HG03558 (cell line): Measurements from ENCODE around the gene PDZD2.
"Not testable (repeated sequence)": the region's sequence is repeated elsewhere in the genome, so short reads cannot be mapped to it uniquely, and the experiment has no call there.

Source experiments
- ATAC-seq: cut with Tn5 transposase; IDR thresholded peaks from one replicate; pipeline ENCODE4 v1.9.1; 2021; ENCODE audit warnings: moderate number of reproducible peaks; ENCODE audit not compliant: unreplicated experiment; ENCODE audit errors: extremely low read depth

Gene PDZD2

GRCh38 chr5:31682025-31682424, 43.1 kb downstream of the PDZD2 start:
- ATAC-seq = no peak

GRCh38 chr5:31682851-31683250, 43.9 kb downstream of the PDZD2 start:
- ATAC-seq = no peak

- ATAC-seq = no peak
Measured at GRCh38 chr5:31688515-31689092, 49.7 kb downstream of the PDZD2 start.

- not testable (repeated sequence) for ATAC-seq
Measured at GRCh38 chr5:31691408-31691807, 52.5 kb downstream of the PDZD2 start.

GRCh38 chr5:31692561-31693221, 53.8 kb downstream of the PDZD2 start:
- ATAC-seq = no peak

- ATAC-seq = no peak
Measured at GRCh38 chr5:31698673-31699072, 59.7 kb downstream of the PDZD2 start.

GRCh38 chr5:31701642-31702299, 62.8 kb downstream of the PDZD2 start:
- no peak for ATAC-seq

GRCh38 chr5:31702712-31703111, 63.8 kb downstream of the PDZD2 start:
- ATAC-seq = no peak

GRCh38 chr5:31703757-31704156, 64.8 kb downstream of the PDZD2 start:
- no peak for ATAC-seq

- no peak for ATAC-seq
Measured at GRCh38 chr5:31706186-31706585, 67.3 kb downstream of the PDZD2 start.

GRCh38 chr5:31707329-31707728, 68.4 kb downstream of the PDZD2 start:
- ATAC-seq = no peak

- ATAC-seq = no peak
Measured at GRCh38 chr5:31708089-31708488, 69.2 kb downstream of the PDZD2 start.

GRCh38 chr5:31711363-31711762, 72.4 kb downstream of the PDZD2 start:
- no peak for ATAC-seq

GRCh38 chr5:31711935-31712592, 73.1 kb downstream of the PDZD2 start:
- no peak for ATAC-seq

- ATAC-seq = no peak
Measured at GRCh38 chr5:31717561-31717960, 78.6 kb downstream of the PDZD2 start.

- no peak for ATAC-seq
Measured at GRCh38 chr5:31720004-31720403, 81.1 kb downstream of the PDZD2 start.

GRCh38 chr5:31720811-31721345, 81.9 kb downstream of the PDZD2 start:
- ATAC-seq = no peak

- no peak for ATAC-seq
Measured at GRCh38 chr5:31722111-31722510, 83.2 kb downstream of the PDZD2 start.

GRCh38 chr5:31725996-31726395, 87.1 kb downstream of the PDZD2 start:
- ATAC-seq = no peak

GRCh38 chr5:31726952-31727351, 88.0 kb downstream of the PDZD2 start:
- no peak for ATAC-seq

GRCh38 chr5:31728039-31728438, 89.1 kb downstream of the PDZD2 start:
- no peak for ATAC-seq
